Tibial nerve (tissue), 4 donors: ENCODE data around the gene GALNTL6. TPM values are rescaled to one million over a fixed set of nuclear protein-coding genes. Genes with fewer than 3 reads are reported as not detected.

Source experiments
- DNase-seq, 2 donors: peaks; one replicate each; pipeline ENCODE4 v3.0.0-alpha.2; 2019; ENCODE audit warnings: low spot score in 2 of 2
- H3K27ac ChIP-seq, 4 donors: fragments of 200-600 bp; sonication (generic) in 3 of 4; one replicate each; pipeline ENCODE4 v1.5.1; 2017 to 2019; ENCODE audit warnings: mild to moderate bottlenecking in 1 of 4
- H3K27me3 ChIP-seq, 2 donors: fragments of 200-600 bp; sonication (generic) in 1 of 2; one replicate each; pipeline versions ENCODE4 v1.5.1 to v1.6.0; 2017 to 2019
- H3K36me3 ChIP-seq, 3 donors: fragments of 200-600 bp; sonication (generic); one replicate each; pipeline ENCODE4 v1.5.1; 2018 to 2019
- H3K4me1 ChIP-seq, 4 donors: fragments of 200-600 bp; sonication (generic) in 3 of 4; one replicate each; pipeline ENCODE4 v1.5.1; 2017 to 2019
- H3K4me3 ChIP-seq, 4 donors: fragments of 200-600 bp; sonication (generic) in 3 of 4; one replicate each; pipeline ENCODE4 v1.5.1; 2017 to 2019; ENCODE audit warnings: mild to moderate bottlenecking in 1 of 4, moderate library complexity in 1 of 4
- H3K9me3 ChIP-seq, 4 donors: fragments of 200-600 bp; sonication (generic) in 3 of 4; one replicate each; pipeline ENCODE4 v1.5.1; 2017 to 2019
- EP300 ChIP-seq, 2 donors: sonication (generic); formaldehyde crosslinking; IDR thresholded peaks; one replicate each; pipeline ENCODE4 v1.6.1; 2017; ENCODE audit warnings: antibody characterized with exemption in 2 of 2, mild to moderate bottlenecking in 1 of 2
- POLR2A ChIP-seq, 2 donors: fragments of 450-650 bp; IDR thresholded peaks; one replicate each; pipeline ENCODE4 v1.6.1; 2017; ENCODE audit warnings: antibody characterized with exemption in 2 of 2, mild to moderate bottlenecking in 2 of 2, moderate library complexity in 2 of 2
- WGBS, 2 donors: methylation state at CpG; one replicate each; pipeline ENCODE4 v1.1.5; 2018; 5-methylcytosine and 5-hydroxymethylcytosine counted together
- total RNA-seq, 4 donors: library from RNA; depleted of rRNA; stranded (reverse); fragments of >200 nt; gene quantifications; one replicate each; pipeline ENCODE4 v1.1.0, GENCODE V29; 2016
- TF ChIP-seq, protein P1 (sequence below), 5 experiments: fragments of 200-600 bp in 3 of 5; fragments of 450-650 bp in 2 of 5; sonication (generic) in 3 of 5; IDR thresholded peaks; one replicate each; pipeline ENCODE4 v1.5.1; 2016 to 2019; ENCODE audit warnings: antibody characterized with exemption in 5 of 5, mild to moderate bottlenecking in 3 of 5, moderate library complexity in 2 of 5

Gene GALNTL6
- total RNA-seq, 4 donors from 2014 or later = not detected

DNA sequence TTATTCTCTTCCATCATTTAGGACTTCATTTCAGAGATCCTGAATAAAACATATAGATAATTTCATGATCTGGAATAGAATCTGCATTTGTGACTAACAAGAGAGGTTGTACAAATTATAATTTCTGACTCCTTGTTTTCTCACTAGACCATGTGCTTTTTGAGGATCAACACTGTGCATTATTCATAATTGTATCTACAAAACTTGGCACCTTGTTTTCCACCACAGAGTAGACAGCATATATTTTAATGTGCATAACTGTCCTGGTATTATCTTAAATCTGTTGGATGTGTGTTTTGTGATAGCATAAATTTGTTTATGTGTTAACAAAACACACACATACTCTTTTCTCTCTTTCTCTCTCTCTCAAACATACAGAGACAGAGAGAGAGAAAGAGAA, 840.5 kb downstream of the GALNTL6 start:
- no peaks in the 10 kb centered on the region for H3K4me1 ChIP-seq
- no peak overlapping the region for H3K4me3 ChIP-seq
- H3K27ac ChIP-seq = no peak overlapping the region
- no peaks in the 10 kb centered on the region for H3K27me3 ChIP-seq
- TF ChIP-seq, protein P1, sequence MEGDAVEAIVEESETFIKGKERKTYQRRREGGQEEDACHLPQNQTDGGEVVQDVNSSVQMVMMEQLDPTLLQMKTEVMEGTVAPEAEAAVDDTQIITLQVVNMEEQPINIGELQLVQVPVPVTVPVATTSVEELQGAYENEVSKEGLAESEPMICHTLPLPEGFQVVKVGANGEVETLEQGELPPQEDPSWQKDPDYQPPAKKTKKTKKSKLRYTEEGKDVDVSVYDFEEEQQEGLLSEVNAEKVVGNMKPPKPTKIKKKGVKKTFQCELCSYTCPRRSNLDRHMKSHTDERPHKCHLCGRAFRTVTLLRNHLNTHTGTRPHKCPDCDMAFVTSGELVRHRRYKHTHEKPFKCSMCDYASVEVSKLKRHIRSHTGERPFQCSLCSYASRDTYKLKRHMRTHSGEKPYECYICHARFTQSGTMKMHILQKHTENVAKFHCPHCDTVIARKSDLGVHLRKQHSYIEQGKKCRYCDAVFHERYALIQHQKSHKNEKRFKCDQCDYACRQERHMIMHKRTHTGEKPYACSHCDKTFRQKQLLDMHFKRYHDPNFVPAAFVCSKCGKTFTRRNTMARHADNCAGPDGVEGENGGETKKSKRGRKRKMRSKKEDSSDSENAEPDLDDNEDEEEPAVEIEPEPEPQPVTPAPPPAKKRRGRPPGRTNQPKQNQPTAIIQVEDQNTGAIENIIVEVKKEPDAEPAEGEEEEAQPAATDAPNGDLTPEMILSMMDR (IDR thresholded peaks at IDR 0.05) = no peak
- TF ChIP-seq POLR2A (IDR thresholded peaks at IDR 0.05) (no peak), EP300 (IDR thresholded peaks at IDR 0.05) (no peak)
- no peaks in the 10 kb centered on the region for H3K9me3 ChIP-seq
- DNase-seq = no peak
- no peaks in the 10 kb centered on the region for H3K36me3 ChIP-seq

DNA sequence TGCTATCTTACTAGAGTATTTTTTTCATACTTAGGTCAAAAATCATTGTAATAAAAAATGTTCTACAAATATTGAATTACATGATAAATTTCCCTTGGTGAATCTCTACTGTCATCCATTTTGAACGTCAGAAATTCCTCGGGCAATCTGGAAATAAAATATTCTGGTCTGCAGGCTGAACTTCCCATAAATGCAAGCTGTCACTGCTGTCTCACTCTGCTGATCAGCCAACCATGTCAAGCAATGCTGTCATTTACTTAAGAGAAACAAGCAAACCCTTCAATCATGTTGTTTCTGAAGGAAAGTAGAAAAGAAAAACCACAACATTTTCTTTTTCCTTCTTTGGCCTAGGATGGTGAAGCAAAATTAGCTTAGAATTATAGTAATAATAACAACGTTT, 841.3 kb downstream of the GALNTL6 start:
- TF ChIP-seq, protein P1 (IDR thresholded peaks at IDR 0.05) = no peak
- TF ChIP-seq EP300 (IDR thresholded peaks at IDR 0.05) (no peak), POLR2A (IDR thresholded peaks at IDR 0.05) (no peak)
- no peak for DNase-seq
- WGBS, 2 donors = 26 to 30% methylated on average over 3 of the region's 3 CpGs

DNA sequence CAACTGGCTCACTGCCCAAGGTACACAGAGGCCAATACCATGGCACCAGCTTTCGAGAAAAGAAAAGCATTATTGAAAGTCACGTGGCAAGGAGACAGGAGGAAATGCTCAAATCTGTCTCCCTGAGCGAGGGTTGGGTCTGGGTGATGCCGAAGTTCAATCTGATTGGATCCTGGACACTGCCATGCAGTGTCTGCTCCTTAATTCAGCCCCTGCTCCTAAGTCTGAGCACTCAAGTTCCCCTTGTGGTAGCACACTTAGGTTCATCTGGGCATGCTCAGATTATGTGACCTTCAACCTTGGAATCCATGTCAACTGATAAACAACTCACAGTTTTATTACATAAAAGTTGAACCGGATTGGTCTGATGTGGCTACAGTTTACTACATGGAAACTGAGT, 842.9 kb downstream of the GALNTL6 start:
- Histone ChIP-seq H3K36me3 (no peaks in the 10 kb centered on the region), H3K4me1 (no peaks in the 10 kb centered on the region), H3K27ac (no peak overlapping the region), H3K27me3 (no peaks in the 10 kb centered on the region), H3K9me3 (no peaks in the 10 kb centered on the region), H3K4me3 (no peak overlapping the region)
- 80 to 86% methylated on average over 5 of the region's 5 CpGs for WGBS, 2 donors
- no peak for TF ChIP-seq POLR2A (IDR thresholded peaks at IDR 0.05)
- TF ChIP-seq EP300 (IDR thresholded peaks at IDR 0.05) = no peak
- TF ChIP-seq, protein P1 (IDR thresholded peaks at IDR 0.05) = no peak
- no peak for DNase-seq

More for the DNA sequence above, 841.3 kb downstream of the GALNTL6 start:
- H3K4me1 ChIP-seq = no peaks in the 10 kb centered on the region
- H3K36me3 ChIP-seq = no peaks in the 10 kb centered on the region
- no peak overlapping the region for H3K4me3 ChIP-seq
- no peak overlapping the region for H3K27ac ChIP-seq
- H3K27me3 ChIP-seq = no peaks in the 10 kb centered on the region
- H3K9me3 ChIP-seq = no peaks in the 10 kb centered on the region

DNA sequence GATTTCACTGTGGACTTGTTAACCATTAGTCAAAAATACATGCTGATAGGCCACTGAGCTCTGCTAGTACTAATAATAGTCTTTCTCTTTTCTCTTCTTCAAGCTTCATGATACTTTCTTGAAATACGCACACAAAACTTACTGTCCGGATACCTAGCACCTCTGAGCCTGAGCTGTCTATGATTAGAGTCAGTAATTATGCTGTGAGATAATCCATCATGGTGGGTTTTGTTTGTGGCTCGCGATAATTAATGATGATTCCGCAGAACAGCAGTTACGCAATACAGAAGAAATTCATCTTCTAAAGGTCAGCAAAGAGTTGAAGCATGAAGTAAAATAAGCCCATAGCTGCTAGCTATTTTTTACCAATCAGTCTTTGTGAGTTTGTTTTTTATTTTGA, 843.9 kb downstream of the GALNTL6 start:
- H3K9me3 ChIP-seq = no peaks in the 10 kb centered on the region
- no peaks in the 10 kb centered on the region for H3K4me1 ChIP-seq
- no peak overlapping the region for H3K27ac ChIP-seq
- H3K4me3 ChIP-seq = no peak overlapping the region
- TF ChIP-seq EP300 (IDR thresholded peaks at IDR 0.05) (no peak), POLR2A (IDR thresholded peaks at IDR 0.05) (no peak)
- TF ChIP-seq, protein P1 (IDR thresholded peaks at IDR 0.05) = no peak
- DNase-seq = no peak
- H3K36me3 ChIP-seq = no peaks in the 10 kb centered on the region
- no peaks in the 10 kb centered on the region for H3K27me3 ChIP-seq
- 75 to 83% methylated on average over 6 of the region's 6 CpGs for WGBS, 2 donors

DNA sequence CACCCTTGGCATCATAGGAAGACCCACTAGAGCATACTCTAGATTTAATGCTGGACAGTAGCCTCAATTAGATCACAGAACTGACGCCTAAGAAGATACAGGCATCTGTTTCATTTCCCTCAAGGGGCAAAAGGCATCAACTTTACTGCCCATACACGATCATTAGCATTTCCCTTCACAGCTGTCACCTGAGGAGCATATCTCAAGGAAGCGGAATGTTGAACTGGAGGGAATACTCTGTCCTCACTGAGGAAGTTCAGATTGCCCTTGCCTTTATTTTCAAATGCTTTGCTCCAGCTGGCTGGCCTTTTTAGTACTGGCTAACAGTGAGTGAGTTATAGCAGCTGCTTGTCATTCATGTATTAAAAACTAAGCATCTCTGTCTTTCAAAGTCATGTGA, 847.0 kb downstream of the GALNTL6 start:
- H3K9me3 ChIP-seq = no peaks in the 10 kb centered on the region
- DNase-seq = no peak
- TF ChIP-seq POLR2A (IDR thresholded peaks at IDR 0.05) (no peak), EP300 (IDR thresholded peaks at IDR 0.05) (no peak)
- TF ChIP-seq, protein P1 (IDR thresholded peaks at IDR 0.05) = no peak
- 43 to 59% methylated on average over 3 of the region's 3 CpGs for WGBS, 2 donors
- H3K27me3 ChIP-seq = no peaks in the 10 kb centered on the region
- H3K27ac ChIP-seq = no peak overlapping the region
- no peaks in the 10 kb centered on the region for H3K4me1 ChIP-seq
- H3K4me3 ChIP-seq = no peak overlapping the region
- H3K36me3 ChIP-seq = no peaks in the 10 kb centered on the region
